DLD1 (cell line): ENCODE measurements around the gene CDC45.

Experiments
- in situ Hi-C: cut with HindIII; loops from 2 replicates; pipeline ENCODE4 v1.10.0; 2017; ENCODE audit warnings: low sequenced_read_pairs

CDC45 gene

DNA sequence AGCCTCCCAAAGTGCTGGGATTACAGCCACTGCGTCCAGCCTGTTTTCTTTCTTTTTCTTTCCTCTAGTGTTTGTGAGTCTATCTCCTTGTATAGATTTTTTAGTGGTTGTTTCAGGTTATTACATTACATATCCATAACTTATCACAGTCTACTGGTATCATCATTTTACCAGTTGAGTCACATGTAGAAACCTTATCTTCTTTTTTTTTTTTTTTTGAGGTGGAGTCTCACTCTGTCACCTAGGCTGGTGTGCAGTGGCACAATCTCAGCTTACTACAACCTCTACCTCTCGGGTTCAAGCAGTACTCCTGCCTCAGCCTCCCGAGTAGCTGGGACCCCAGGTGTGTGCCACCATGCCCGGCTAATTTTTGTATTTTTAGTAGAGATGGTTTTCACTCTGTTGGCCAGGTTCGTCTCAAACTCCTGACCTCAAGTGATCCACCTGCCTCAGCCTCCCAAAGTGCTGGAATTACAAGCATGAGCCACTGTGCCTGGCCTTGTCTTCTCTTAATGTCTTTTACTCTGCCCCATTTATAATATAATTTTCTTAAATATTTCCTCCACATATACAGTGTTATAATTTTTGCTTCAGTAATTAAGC is 11.0 kb downstream of the CDC45 start:
- in situ Hi-C loops: no loop called here

DNA sequence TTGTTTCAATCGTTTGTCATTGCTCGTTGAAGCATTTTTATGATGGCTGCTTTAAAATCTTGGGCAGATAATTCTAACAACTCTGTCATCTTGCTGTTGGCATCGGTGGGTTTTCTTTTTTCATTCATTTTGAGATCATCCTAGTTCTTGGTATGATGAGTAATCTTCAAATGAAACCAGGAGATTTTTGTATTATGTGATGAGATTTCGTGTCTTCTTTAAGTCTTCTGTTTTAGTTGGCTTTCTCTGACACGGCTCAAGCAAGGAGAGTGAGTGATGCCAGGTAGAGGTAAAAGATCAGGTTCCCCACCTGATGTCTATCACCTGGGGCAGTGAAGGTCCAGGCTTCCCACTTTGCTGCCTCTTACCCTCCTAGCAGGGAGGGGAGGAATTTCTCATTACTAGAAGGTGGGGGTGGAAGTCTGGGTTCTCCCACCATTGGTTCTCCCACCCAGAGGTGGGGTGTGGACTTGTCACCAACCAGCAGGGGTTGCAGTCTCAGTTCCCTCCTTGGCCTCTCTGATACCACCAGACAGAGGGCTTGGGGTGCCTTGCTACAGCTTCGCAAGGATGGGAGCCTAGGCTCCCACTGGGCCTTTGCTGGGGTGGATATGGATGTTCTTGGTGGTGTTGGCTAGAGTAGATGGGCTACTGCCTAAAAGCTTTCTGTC is 12.9 kb downstream of the CDC45 start:
- in situ Hi-C loops: no loop called here

DNA sequence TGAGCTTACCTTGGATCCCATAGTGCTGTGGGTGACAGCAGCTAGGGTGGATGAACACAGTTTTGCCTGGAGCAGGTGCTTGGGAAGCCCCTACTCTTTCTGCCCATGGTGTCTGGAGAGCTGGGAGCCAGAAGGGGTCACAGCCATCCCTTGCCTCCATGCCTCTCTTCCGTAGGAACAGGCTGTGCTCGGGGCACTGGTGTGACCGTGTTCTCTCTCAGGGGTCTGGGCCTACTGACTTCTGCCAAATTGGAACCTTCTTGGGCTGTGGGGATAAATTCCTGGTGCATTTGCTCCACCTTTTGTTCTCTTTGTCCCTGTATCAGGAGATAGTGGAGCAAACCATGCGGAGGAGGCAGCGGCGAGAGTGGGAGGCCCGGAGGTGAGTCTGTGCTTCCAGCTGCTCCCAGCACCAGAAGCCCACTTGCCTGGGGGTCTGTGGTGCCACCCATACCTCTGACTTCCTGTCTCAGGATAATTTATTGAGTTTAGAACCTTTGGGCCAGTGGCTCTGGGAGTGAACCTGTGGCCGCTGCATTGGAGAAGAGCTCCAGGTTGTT is 14.4 kb downstream of the CDC45 start:
- in situ Hi-C loops: no loop called here

DNA sequence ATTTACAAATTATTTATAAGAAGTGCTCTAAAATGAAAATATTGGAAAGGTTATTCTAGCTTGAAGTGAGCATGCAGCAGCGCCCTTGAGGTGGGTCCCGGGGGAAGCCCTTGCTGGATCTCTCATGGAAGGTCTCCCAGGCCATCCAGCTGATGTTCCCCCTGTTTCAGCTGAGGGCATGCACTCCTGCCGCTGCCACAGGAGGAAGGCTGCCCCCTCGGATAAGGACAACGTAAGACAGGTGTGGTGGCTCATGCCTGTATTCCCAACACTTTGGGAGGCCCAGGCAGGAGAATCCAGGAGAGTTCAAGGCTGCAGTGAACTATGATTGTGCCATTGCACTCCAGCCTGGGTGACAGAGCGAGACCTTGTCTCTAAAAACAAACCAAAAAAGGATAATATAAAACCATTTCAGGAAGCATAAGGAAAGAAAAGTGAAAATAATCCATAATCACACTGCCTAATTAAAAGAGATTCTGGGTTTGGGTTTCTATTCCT is 15.0 kb downstream of the CDC45 start:
- in situ Hi-C loops: no loop called here

DNA sequence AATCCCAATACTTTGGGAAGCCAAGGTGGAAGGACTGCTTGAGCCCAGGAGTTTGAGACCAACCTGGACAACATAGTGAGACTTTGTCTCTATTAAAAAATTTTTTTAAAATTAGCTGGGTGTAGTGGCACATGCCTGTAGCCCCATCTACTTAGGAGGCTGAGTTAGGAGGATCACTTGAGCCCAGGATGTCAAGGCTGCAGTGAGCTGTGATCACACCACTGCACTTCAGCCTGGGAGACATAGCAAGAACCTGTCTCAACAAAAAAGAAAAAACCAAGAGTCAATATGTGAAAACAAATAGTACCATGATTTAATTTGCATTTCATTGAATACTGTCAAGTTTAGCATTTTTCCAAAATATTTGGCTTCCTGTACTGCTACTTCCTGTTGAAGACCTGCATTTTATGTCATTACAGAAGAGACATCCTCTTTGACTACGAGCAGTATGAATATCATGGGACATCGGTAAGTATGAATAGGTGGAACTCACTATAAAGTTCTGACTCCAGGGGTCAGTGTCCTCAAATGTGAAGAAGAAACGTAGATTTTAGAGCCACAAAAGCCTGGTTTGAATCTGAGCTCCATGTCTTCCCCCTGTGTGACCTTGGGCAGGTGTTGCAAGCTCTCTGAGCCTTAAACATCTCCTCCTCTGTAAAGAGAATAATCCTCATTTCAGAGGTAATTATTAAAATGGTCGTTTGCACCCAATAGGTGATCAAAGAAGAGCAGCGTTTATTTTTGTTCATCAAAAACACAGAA is 16.0 kb downstream of the CDC45 start:
- in situ Hi-C loops: no loop called here

DNA sequence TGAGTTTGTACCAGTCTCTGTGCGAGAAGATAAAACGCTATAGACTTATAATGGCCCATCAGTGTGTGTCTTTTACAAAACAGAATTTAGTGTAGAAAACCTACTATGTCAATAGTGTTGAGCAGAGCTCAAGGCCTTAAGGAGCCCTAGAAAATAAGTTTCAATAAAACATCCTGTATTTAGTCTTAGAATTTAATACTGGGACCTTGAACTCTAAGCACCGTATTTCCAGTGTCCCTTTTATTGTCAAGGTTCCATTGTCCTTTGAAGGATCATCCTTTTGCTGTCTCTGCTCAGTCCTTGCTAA is 16.6 kb downstream of the CDC45 start:
- in situ Hi-C loops: no loop called here

DNA sequence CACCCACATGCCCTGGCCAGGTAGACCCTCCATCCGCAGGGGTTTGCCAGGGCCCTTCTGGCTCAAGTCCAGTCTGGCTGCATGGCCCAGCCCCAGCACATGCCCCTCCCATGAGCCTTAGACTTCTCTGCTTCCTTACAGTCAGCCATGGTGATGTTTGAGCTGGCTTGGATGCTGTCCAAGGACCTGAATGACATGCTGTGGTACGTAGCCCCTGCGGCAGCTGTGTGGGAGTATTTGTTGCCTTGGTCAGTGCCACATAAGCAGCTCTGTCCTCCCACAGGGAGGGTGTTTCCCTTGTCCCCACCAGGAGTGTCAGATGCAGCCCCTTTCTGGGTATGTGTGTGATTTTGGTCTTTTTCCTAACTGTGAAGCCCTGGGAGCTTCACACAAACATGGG is 17.5 kb downstream of the CDC45 start:
- in situ Hi-C loops: no loop called here

DNA sequence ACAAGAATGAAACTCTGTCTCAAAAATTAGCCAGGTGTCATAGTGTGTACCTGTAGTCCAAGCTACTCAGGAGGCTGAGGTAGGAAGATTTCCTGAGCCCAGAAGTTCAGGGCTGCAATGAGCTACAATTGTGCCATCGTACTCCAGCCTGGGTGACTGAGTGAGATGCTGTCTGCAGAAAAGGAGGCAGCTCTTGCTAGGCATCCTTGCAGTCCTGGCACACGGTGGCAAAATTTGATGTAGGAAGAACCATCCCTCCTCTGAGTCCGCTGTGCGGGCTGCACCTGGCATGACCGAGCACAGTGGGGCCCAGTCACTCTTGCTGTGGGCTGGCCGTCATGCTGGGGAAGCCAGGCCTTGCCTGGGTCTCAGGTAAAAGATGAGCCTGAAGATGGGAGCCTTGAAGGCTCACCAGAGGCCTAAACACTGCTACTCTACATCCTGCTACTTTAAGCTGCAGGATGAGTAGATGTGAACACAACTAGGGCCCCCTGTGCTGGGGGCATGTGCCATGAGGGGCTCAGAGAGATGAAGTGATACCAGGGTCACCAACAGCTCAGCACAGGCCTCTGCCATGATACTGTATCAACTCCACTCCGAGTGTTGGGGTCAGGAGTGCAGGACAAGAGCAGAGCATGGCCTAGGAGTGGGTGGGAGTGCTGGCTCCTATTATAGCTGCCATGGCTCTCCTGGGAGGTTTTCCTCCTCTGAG is 18.6 kb downstream of the CDC45 start:
- in situ Hi-C loops: no loop called here

DNA sequence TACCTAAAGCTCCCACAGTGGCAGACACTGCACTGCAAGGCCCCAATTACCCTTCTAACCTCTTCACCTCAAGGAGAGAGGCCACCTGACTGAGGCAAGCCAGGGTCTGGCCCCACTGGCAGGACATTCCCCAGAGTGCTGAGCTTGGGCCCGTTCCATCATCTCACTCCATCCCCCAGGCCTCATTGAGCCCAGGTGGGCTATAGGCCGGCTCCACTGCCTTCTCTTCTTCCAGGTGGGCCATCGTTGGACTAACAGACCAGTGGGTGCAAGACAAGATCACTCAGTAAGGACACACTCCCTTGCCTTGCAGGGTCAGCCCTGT is 19.1 kb downstream of the CDC45 start:
- in situ Hi-C loops: no loop called here

DNA sequence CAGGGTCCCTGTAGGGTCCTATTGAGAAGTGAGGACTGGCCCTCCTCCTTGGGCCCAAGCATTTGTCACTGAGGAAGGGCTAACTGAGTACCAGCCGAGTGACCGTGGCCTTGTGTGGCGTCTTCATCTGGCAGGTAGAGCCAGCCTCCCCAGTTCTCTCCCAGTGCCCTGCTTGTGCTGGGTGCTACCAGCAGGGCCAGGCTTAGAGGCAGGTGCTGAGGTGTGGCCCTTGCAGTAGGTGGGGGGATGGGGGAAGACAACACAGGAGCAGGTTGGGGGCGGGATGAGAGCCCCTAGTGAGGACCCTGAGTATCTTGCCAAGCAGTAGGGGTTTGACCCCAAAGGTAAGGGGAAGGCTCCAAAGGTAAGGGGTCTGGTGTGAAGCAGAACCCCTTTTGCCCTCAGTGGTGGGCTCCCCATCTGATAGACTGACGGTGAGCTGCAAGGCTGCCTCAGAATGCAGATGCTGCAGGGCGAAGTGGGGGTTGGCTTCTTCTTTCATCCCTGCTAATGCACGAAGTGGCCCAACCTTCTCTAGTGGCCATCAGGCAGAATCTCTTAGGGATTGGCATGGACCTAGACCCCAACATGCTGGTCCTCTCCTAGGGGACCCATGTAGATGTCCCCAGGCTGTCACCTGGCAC is 19.6 kb downstream of the CDC45 start:
- in situ Hi-C loops: no loop called here

DNA sequence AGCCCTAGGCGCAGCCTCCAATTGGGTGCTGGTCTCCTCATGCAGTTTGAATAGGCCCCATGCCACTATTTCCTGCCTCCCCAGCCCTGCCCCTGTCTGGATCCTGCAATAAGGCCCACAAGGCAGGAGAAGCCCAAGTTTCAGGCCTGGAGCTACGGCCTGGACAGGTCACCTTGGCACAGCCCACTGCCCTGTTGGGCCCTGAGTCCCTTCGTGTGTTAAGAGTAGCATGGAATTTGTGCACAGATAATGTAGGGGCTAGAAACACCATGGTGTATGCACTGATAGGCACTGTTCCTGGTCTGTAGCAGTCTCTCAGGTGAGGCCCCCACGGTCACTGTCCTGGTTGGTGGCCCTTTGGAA is 20.1 kb downstream of the CDC45 start:
- in situ Hi-C loops: no loop called here

DNA sequence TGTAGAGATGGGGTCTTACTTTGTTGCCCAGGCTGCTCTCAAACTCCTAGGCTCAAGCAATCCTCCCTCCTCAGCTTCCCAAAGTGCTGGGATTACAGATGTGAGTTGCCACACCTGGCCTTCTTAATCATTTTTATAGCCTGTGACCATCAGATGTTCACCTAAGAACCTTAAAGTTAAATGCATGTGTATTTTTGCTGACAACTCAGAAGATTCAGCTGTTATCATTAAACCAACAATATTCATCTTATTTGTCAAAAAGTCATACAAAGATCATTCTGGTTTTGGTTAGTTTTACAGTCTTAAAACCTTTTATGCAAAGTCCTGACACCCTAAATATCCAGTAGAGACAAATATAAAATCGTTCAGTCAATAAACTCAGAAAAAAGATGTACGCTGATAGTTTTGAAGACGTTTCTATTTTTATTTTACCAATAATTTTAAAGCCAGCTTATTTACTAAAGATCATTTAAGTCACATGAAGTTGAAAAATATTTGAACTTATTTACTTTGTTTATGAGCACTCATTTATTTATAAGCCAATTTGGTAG is 22.3 kb downstream of the CDC45 start:
- in situ Hi-C loops: no loop called here

DNA sequence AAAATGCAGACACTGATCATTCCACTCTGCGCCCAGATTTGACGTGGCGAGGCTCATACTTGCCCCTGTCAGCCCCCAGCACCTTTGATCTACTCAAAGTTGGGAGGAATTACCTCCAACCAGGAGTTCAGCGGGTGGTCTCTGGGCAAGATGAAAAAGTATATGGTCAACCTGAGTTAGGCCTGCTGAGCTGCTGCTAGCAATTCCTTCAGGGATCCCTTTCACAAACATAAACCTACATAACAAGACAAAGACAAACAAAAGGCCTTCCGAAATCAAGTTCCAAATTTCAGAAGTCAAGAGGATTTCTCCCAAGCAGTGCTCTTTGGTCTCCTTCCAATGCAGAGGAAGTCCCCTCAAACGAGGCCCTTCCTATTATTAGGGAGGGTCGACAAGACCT is 23.6 kb downstream of the CDC45 start:
- in situ Hi-C loops: no loop called here

DNA sequence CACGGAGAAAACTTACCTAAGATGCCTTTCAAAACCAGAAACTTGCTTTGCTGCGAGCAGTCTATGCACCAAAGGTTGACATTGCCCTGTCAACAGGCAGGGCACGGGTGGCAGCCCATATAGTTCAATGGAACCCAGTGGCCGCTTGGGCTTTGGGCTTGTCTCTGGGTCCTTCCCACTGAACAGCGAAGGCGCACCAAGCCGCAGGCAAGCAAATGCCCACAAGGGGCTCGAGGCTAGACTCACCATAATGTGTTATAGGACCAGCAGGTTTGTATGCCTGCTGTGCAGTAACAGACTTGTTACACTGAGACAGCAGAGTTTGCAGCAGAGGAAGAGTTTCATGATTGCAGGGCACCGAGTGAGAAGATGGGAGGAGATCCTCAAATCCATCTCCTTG is 24.1 kb downstream of the CDC45 start:
- in situ Hi-C loops: no loop called here

DNA sequence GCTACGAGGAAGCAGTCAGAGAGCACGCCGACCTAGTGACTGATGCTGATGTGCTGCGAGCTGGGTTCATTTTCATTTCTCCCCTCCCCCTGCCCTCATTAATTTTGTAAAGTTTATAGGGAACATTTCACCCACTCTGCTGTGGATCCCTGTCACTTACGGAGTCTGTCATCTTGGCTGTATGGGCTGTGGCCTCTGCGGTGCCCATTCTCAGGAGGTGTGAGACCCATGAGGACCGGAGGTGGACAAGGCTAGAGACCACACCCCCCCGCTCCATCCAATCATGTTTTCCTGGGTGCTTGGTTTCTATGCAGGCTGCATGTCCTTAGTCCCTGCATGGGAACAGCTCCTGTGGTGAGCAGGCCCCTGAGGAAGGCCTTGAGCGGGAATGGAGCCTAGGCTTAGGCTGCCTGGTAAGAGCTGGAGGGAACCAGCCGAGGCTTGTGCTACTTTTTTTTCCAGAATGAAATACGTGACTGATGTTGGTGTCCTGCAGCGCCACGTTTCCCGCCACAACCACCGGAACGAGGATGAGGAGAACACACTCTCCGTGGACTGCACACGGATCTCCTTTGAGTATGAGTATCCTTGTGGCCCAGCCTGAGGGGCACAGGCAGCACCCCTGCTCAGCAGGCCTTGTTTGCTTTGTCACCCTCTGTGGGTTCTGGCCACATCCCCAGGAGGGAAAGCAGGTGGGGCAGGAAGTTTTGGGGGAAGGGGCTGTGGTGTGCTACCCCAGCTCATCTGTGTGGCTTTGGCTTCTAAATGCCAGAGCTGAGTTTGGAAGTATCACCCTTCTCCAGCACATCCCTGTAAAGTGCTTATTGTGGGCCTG is 25.4 kb downstream of the CDC45 start:
- in situ Hi-C loops: no loop called here

DNA sequence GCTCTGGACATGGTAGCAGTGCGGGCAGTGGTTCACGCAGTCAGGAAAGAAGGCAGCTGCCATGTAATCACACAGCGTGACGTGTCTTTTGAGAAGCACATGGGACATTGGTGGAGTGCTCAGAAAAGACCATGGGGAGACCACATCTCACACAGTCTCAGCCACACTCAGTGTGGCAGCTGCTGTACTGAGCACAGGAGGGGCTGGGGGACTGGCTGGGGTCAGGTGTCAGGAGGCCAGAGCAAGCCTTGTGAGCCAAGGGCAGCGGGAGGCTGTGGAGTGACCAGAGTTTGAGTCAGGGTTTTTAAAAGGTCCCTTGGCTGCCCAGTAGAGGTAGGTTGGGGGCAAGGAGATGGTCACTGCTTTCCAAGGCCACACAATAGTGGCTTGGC is 26.0 kb downstream of the CDC45 start:
- in situ Hi-C loops: no loop called here

DNA sequence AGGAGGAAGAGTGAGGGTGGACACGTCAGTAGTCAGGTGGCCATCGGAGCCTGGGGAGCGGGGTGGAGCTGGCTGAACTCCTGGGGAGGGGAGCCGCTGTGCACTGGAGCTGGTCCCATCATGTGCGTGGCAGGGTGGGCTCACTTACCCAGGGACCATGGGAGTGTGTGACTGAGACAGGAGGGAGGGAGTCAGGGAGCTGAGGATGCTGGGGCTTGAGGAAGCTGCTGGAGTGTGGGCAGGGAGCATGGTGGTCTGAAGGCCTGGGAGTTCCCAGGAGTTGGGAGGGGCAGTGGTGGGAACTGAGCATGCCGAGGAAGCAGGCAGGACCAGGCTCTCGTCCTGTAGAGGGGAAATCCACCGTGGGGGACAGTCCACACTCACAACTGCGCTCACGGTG is 26.5 kb downstream of the CDC45 start:
- in situ Hi-C loops: no loop called here

DNA sequence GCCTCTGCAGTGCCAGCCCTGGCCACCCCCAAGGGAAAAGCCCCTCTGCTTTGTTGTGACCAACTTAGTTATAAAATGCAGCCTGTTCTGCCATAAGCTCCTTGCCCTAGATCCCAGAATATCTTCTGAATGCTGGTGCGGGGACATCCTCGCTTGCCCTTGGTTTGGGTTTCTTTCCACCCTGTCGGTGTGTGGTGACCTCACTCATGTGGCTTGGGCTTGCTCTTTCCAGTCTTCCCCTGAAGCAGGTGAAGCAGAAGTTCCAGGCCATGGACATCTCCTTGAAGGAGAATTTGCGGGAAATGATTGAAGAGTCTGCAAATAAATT is 27.8 kb downstream of the CDC45 start:
- in situ Hi-C loops: no loop called here

DNA sequence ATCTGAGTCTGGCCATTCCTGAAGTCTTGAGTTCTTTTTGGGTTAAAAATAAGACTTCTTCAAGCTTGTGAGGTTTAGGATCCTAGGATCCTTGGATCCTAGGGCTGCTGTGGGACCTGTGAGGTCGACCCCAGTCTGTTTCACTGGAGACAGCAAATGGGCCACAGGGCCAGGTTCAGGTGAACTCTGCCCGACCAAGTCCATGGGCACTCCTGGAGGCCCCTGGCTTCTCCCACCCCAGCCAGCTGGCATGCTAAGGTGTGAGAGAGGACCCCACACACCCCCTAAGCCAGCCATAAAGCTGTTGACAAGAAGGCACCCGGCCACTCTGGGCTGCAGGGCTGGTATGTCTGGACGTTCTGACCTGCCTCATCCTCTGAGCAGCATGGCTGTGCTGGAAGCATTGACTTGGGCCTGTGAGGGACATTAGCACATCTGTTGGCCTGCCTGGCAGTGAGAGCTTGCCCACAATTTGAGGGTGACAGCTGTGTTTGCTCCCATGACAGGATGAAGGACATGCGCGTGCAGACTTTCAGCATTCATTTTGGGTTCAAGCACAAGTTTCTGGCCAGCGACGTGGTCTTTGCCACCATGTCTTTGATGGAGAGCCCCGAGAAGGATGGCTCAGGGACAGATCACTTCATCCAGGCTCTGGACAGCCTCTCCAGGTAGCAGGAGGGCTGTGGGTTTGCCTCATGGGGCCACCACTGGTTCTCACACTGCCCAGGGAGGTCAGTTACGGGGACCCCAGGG is 28.5 kb downstream of the CDC45 start:
- in situ Hi-C loops: no loop called here
